GM18909 (cell line): Measurements from ENCODE around the gene PIEZO2.

Experiments used
- ATAC-seq: cut with Tn5 transposase; IDR thresholded peaks from one replicate; pipeline ENCODE4 v1.9.1; 2021; ENCODE audit warnings: mild to moderate bottlenecking; ENCODE audit not compliant: unreplicated experiment, poor library complexity

The PIEZO2 gene

GRCh38 chr18:10724666-10725065 is 424.7 kb downstream of the PIEZO2 start:
- ATAC-seq: no peak

GRCh38 chr18:10723496-10723895 is 425.9 kb downstream of the PIEZO2 start:
- ATAC-seq: no peak

- ATAC-seq: no peak
Measured at GRCh38 chr18:10718809-10719208, 430.6 kb downstream of the PIEZO2 start.

- no peak for ATAC-seq
Measured at GRCh38 chr18:10715791-10716190, 433.6 kb downstream of the PIEZO2 start.

GRCh38 chr18:10713409-10713808 is 436.0 kb downstream of the PIEZO2 start:
- no peak for ATAC-seq

GRCh38 chr18:10707294-10707693 is 442.1 kb downstream of the PIEZO2 start:
- no peak for ATAC-seq

GRCh38 chr18:10705786-10706185 is 443.6 kb downstream of the PIEZO2 start:
- no peak for ATAC-seq

- ATAC-seq: no peak
Measured at GRCh38 chr18:10705291-10705690, 444.1 kb downstream of the PIEZO2 start.

- ATAC-seq: no peak
Measured at GRCh38 chr18:10702206-10702605, 447.2 kb downstream of the PIEZO2 start.

- no peak for ATAC-seq
Measured at GRCh38 chr18:10690366-10690765, 459.0 kb downstream of the PIEZO2 start.

- ATAC-seq: no peak
Measured at GRCh38 chr18:10690035-10690329, 459.4 kb downstream of the PIEZO2 start.

- no peak for ATAC-seq
Measured at GRCh38 chr18:10689236-10690034, 459.9 kb downstream of the PIEZO2 start.

GRCh38 chr18:10688766-10689165 is 460.6 kb downstream of the PIEZO2 start:
- no peak for ATAC-seq

GRCh38 chr18:10687161-10687925 is 462.0 kb downstream of the PIEZO2 start:
- no peak for ATAC-seq

GRCh38 chr18:10686308-10686707 is 463.1 kb downstream of the PIEZO2 start:
- no peak for ATAC-seq

- ATAC-seq: no peak
Measured at GRCh38 chr18:10685484-10685883, 463.9 kb downstream of the PIEZO2 start.

- no peak for ATAC-seq
Measured at GRCh38 chr18:10682368-10682714, 467.0 kb downstream of the PIEZO2 start.

GRCh38 chr18:10681581-10682367 is 467.6 kb downstream of the PIEZO2 start:
- ATAC-seq: no peak

GRCh38 chr18:10680271-10680596 is 469.1 kb downstream of the PIEZO2 start:
- ATAC-seq: no peak

- ATAC-seq: no peak
Measured at GRCh38 chr18:10679557-10680270, 469.7 kb downstream of the PIEZO2 start.

- no peak for ATAC-seq
Measured at GRCh38 chr18:10671441-10671840, 477.9 kb downstream of the PIEZO2 start.
